IMR-90 (cell line): ENCODE results near the gene PNPLA2. TPM values are rescaled to one million over a fixed set of nuclear protein-coding genes. Genes with fewer than 3 reads are reported as not detected.

Experiments used
- ATAC-seq: fragments of 200-7000 bp; cut with Tn5 transposase; 2 replicates; pipeline ENCODE4 v1.9.1; 2020; ENCODE audit warnings: low read depth, mild to moderate bottlenecking, moderate library complexity
- BruUV-seq: library from RNA; stranded (reverse); fragments of 400-500 nt; replicated peaks from 2 replicates; lab custom pipeline; 2021; lab: Mats Ljungman, UMichigan
- CTCF ChIA-PET: fragments of 300-600 bp; formaldehyde crosslinking; extraction: SDS; loops from one replicate; lab custom pipeline; 2021; ENCODE audit warnings: antibody characterized with exemption; lab: Yijun Ruan, JAX
- POLR2A ChIA-PET: fragments of 300-600 bp; sonication (Branson Sonifier 250); formaldehyde crosslinking; loops from one replicate; lab custom pipeline; 2022; ENCODE audit warnings: antibody characterized with exemption; ENCODE audit not compliant: unreplicated experiment; lab: Charles Lee
- DNase-seq: peaks from one replicate; pipeline ENCODE4 v3.0.0; 2013
- H2AFZ ChIP-seq: replicated peaks from 2 replicates; pipeline ENCODE3; 2013; ENCODE audit warnings: low read length, mild to moderate bottlenecking; ENCODE audit not compliant: poor library complexity
- H2AK5ac ChIP-seq: 2 replicates; pipeline ENCODE4 v1.6.1; 2013; ENCODE audit warnings: low read depth, low read length, inconsistent platforms
- H2AK9ac ChIP-seq: replicated peaks from 2 replicates; pipeline ENCODE3; 2013; ENCODE audit warnings: mild to moderate bottlenecking, low read depth, low read length, moderate library complexity; ENCODE audit not compliant: poor library complexity
- H2BK120ac ChIP-seq: 2 replicates; pipeline ENCODE4 v1.6.1; 2013; ENCODE audit warnings: low read depth, low read length, inconsistent platforms
- H2BK15ac ChIP-seq: 3 replicates; pipeline ENCODE4 v1.6.1; 2013; ENCODE audit warnings: low read depth, low read length, inconsistent platforms
- H2BK20ac ChIP-seq: 2 replicates; pipeline ENCODE4 v1.6.1; 2013; ENCODE audit warnings: low read depth, mild to moderate bottlenecking, inconsistent platforms, low read length, moderate library complexity
- H2BK5ac ChIP-seq: 2 replicates; pipeline ENCODE4 v1.6.1; 2013; ENCODE audit warnings: mild to moderate bottlenecking, low read depth, low read length, inconsistent platforms; ENCODE audit not compliant: poor library complexity, severe bottlenecking
- H3K14ac ChIP-seq: replicated peaks from 2 replicates; pipeline ENCODE4 v1.6.1; 2013; ENCODE audit warnings: low read depth, low read length, inconsistent platforms
- H3K18ac ChIP-seq: 2 replicates; pipeline ENCODE4 v1.6.1; 2013; ENCODE audit warnings: low read depth, low read length, control low read depth
- H3K23ac ChIP-seq: 2 replicates; pipeline ENCODE4 v1.6.1; 2013; ENCODE audit warnings: low read depth, low read length, inconsistent platforms
- H3K27ac ChIP-seq: 2 replicates; pipeline ENCODE4 v1.5.1; 2013; ENCODE audit warnings: mild to moderate bottlenecking, control low read depth, low read length; ENCODE audit not compliant: insufficient read depth
- H3K27me3 ChIP-seq: 2 replicates; pipeline ENCODE4 v1.6.1; 2013; ENCODE audit warnings: low read length; ENCODE audit not compliant: control insufficient read depth, insufficient read depth
- H3K36me3 ChIP-seq: 2 replicates; pipeline ENCODE4 v1.6.1; 2013; ENCODE audit warnings: low read length, mixed read lengths; ENCODE audit not compliant: control insufficient read depth, insufficient read depth
- H3K4ac ChIP-seq: 2 replicates; pipeline ENCODE4 v1.6.1; 2013; ENCODE audit warnings: low read depth, low read length, inconsistent platforms
- H3K4me1 ChIP-seq: 2 replicates; pipeline ENCODE4 v1.6.1; 2013; ENCODE audit warnings: low read length, mixed read lengths; ENCODE audit not compliant: control insufficient read depth, insufficient read depth
- H3K4me2 ChIP-seq: 2 replicates; pipeline ENCODE4 v1.6.1; 2013; ENCODE audit warnings: low read depth, mild to moderate bottlenecking, control low read depth, low read length, moderate library complexity
- H3K4me3 ChIP-seq: 2 replicates; pipeline ENCODE4 v1.5.1; 2013; ENCODE audit warnings: low read depth, mild to moderate bottlenecking, control low read depth, low read length, moderate library complexity; ENCODE audit not compliant: insufficient read depth
- H3K56ac ChIP-seq: 2 replicates; pipeline ENCODE4 v1.6.1; 2013; ENCODE audit warnings: low read length, inconsistent platforms; ENCODE audit not compliant: insufficient read depth; ENCODE audit errors: extremely low read depth
- H3K79me1 ChIP-seq, 2 experiments: 2 replicates each; pipeline ENCODE4 v1.6.1; 2013; ENCODE audit warnings: low read length in 2 of 2, inconsistent platforms in 1 of 2, low read depth in 1 of 2
- H3K9ac ChIP-seq: 2 replicates; pipeline ENCODE4 v1.6.1; 2013; ENCODE audit warnings: low read depth, low read length, control low read depth
- H3K9me1 ChIP-seq: 2 replicates; pipeline ENCODE4 v1.6.1; 2013; ENCODE audit warnings: low read length, inconsistent platforms; ENCODE audit not compliant: insufficient read depth
- H3K9me3 ChIP-seq: 2 replicates; pipeline ENCODE4 v1.6.1; 2013; ENCODE audit warnings: low read length; ENCODE audit not compliant: control insufficient read depth, insufficient read depth
- H4K20me1 ChIP-seq: 2 replicates; pipeline ENCODE4 v1.6.1; 2013; ENCODE audit warnings: low read length, inconsistent platforms; ENCODE audit not compliant: insufficient read depth
- H4K5ac ChIP-seq: 2 replicates; pipeline ENCODE4 v1.6.1; 2013; ENCODE audit warnings: mild to moderate bottlenecking, low read depth, low read length, control low read depth
- H4K8ac ChIP-seq, 2 experiments: 2 replicates each; pipeline ENCODE4 v1.6.1; 2013; ENCODE audit warnings: low read depth in 2 of 2, low read length in 2 of 2, control low read depth in 1 of 2, inconsistent platforms in 1 of 2
- H4K91ac ChIP-seq: 2 replicates; pipeline ENCODE4 v1.6.1; 2013; ENCODE audit warnings: low read depth, low read length, inconsistent platforms; ENCODE audit not compliant: insufficient read depth
- BHLHE40 ChIP-seq: fragments of 150-350 bp; IDR thresholded peaks from 2 replicates; pipeline ENCODE4 v1.6.1; 2016; ENCODE audit warnings: mild to moderate bottlenecking, low read depth, low read length
- CEBPB ChIP-seq: IDR thresholded peaks from 2 replicates; pipeline ENCODE4 v1.6.1; 2012; ENCODE audit warnings: low read depth, low read length, improper control_type of control experiment
- CHD1 ChIP-seq: IDR thresholded peaks from 2 replicates; pipeline ENCODE4 v1.6.1; 2012; ENCODE audit warnings: low read depth, low read length, improper control_type of control experiment
- FOS ChIP-seq: fragments of 150-350 bp; IDR thresholded peaks from 2 replicates; pipeline ENCODE4 v1.6.1; 2016; ENCODE audit warnings: low read depth, low read length
- MAZ ChIP-seq: IDR thresholded peaks from 2 replicates; pipeline ENCODE4 v1.6.1; 2012; ENCODE audit warnings: low read depth, mild to moderate bottlenecking, low read length, improper control_type of control experiment, moderate library complexity, borderline replicate concordance
- MXI1 ChIP-seq: IDR thresholded peaks from 2 replicates; pipeline ENCODE4 v1.6.1; 2012; ENCODE audit warnings: low read depth, mild to moderate bottlenecking, low read length, moderate library complexity, borderline replicate concordance
- NFE2L2 ChIP-seq: fragments of 150-350 bp; IDR thresholded peaks from 2 replicates; pipeline ENCODE4 v1.6.1; 2016; ENCODE audit warnings: low read depth, mild to moderate bottlenecking, low read length
- POLR2A ChIP-seq: IDR thresholded peaks from 2 replicates; pipeline ENCODE4 v1.6.1; 2012; ENCODE audit warnings: mild to moderate bottlenecking, low read depth, low read length
- WGBS, 2 experiments: methylation state at CpG; one replicate each; pipeline versions ENCODE4 v1.1.5 to v1.1.7; 2013; ENCODE audit warnings: missing lambda C conversion rate in 2 of 2; ENCODE audit not compliant: insufficient read length in 1 of 2; ENCODE audit errors: extremely low coverage in 2 of 2; 5-methylcytosine and 5-hydroxymethylcytosine counted together
- dilution Hi-C: fragments of 300-500 bp; cut with HindIII; formaldehyde crosslinking; loops from one replicate; pipeline ENCODE4 v1.14.3; 2018; ENCODE audit warnings: low sequenced_read_pairs; ENCODE audit not compliant: unreplicated experiment
- in situ Hi-C: fragments of 300-500 bp; cut with MboI; formaldehyde crosslinking; loops from 3 replicates; pipeline ENCODE4 v1.14.3; 2019; ENCODE audit warnings: low sequenced_read_pairs, inconsistent platforms, mixed read lengths
- intact Hi-C: fragments of 100-400 bp; cut with micrococcal nuclease; formaldehyde crosslinking; loops from 2 replicates; pipeline ENCODE4 v1.10.0; 2022
- polyA plus RNA-seq, 3 experiments: library from polyadenylated mRNA; depleted of rRNA; stranded (reverse); fragments of >200 nt; gene quantifications; 2 replicates each; pipeline ENCODE4 v1.2.3, GENCODE V29; 2012; ENCODE audit warnings: low replicate concordance in 1 of 3
- total RNA-seq: library from RNA; depleted of rRNA; stranded (reverse); fragments of >200 nt; gene quantifications from 2 replicates; pipeline ENCODE4 v1.2.3, GENCODE V29; 2012
- TF ChIP-seq, protein P1 (sequence below): fragments of 150-350 bp; IDR thresholded peaks from 2 replicates; pipeline ENCODE4 v1.6.1; 2017; ENCODE audit warnings: mild to moderate bottlenecking, antibody characterized with exemption, low read length, low read depth

PNPLA2 gene
- total and polyA plus RNA-seq, 2 of the 4 experiments (the other 2 are of a cell fraction): 7.0 to 94.3 TPM

DNA sequence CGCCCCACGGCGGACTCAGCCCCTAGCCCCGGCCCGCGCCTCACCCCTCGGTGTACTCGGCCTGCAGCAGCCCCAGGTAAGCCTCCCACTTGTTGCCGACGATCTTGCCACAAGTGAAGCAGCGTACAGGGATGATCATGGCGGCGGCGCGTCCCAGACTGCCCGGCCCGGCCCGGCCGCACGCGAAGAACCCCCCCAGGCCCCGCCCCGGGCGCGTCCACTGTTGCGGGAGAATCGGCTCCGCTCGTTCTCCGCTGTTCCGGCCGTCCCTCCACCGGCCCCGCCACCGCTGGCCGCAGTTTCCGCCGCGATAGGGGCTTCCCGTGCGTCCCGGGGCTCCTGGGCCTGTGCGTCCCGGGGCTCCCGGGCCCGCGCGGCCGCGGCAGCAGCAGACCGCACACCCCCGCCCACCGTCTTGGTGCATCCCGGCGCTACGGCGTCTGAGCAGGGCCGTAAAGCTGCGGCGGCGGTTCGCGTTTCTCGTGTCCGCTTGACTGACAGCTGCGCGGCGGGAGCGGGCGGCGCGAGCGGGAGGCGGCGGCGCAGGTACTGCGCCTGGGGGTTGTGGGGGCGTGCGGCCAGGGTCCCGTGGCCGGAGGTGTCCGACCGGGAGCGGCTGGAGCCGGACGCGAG, 23.8 kb downstream of the PNPLA2 start, which contains the start of the genes POLR2L and TSPAN4:
TSS of gene POLR2L (minus strand) at position 160 of the 633 bp plus-strand sequence. CDS start at position 139, 21 bp downstream.
TSS of gene TSPAN4 (plus strand) at position 483 of the 633 bp plus-strand sequence. CDS start 7,453 bp downstream, outside the sequence.
- TF ChIP-seq NFE2L2 (no peak), MXI1 (peak; percentile 99), BHLHE40 (peak; percentile 94), FOS (no peak), CEBPB (no peak), CHD1 (peak; percentile 62; the same call in 1 of the 2 replicates), POLR2A (peak; percentile 97), MAZ (peak; percentile 75; the same call in 1 of the 2 replicates)
- TF ChIP-seq, protein P1, sequence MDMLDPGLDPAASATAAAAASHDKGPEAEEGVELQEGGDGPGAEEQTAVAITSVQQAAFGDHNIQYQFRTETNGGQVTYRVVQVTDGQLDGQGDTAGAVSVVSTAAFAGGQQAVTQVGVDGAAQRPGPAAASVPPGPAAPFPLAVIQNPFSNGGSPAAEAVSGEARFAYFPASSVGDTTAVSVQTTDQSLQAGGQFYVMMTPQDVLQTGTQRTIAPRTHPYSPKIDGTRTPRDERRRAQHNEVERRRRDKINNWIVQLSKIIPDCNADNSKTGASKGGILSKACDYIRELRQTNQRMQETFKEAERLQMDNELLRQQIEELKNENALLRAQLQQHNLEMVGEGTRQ: peak; percentile 4; the same call in 1 of the 2 replicates
- Histone ChIP-seq H3K27me3 (no peaks in the 10 kb centered on the region), H2BK15ac (peak within 1 kb of the TSS; percentile 35; the same call in 1 of the 3 replicates), H2BK120ac (peak within 1 kb of the TSS; percentile 95), H4K5ac (peak within 1 kb of the TSS; percentile 85), H3K56ac (peak within 1 kb of the TSS; percentile 92), H3K4ac (peak within 1 kb of the TSS; percentile 96), H3K4me1 (peaks cover 35% of the 10 kb centered on the region), H3K9me1 (peaks cover 19% of the 10 kb centered on the region), H4K8ac (peak within 1 kb of the TSS; percentile 77 to 91), H3K79me1 (peaks cover 23 to 70% of the 10 kb centered on the region in 2 experiments; a peak in 3 of 4 replicates), H2AFZ (peak within 1 kb of the TSS; percentile 91), H4K20me1 (peaks cover 52% of the 10 kb centered on the region), H3K36me3 (peaks cover 38% of the 10 kb centered on the region), H3K9me3 (no peaks in the 10 kb centered on the region), H3K18ac (peak within 1 kb of the TSS; percentile 88), H2AK5ac (peak within 1 kb of the TSS; percentile 97), H2BK20ac (peak within 1 kb of the TSS; percentile 60; the same call in 1 of the 2 replicates), H2BK5ac (peak within 1 kb of the TSS; percentile 100), H3K23ac (peak within 1 kb of the TSS; percentile 80), H2AK9ac (peak within 1 kb of the TSS; percentile 99), H3K9ac (peak within 1 kb of the TSS; percentile 90), H3K14ac (peak within 1 kb of the TSS; percentile 80), H3K4me2 (peak within 1 kb of the TSS; percentile 87), H4K91ac (peak within 1 kb of the TSS; percentile 96), H3K4me3 (peak within 1 kb of the TSS; percentile 98), H3K27ac (peak within 1 kb of the TSS; percentile 98)
- DNase-seq: peak; percentile 84
- no TSS peak for BruUV-seq
- intact Hi-C loops: loop anchor here (10.0 kb wide), 1 partner anchor 212 kb away; no protein-coding TSS in a partner anchor
- ChIA-PET CTCF (interaction anchor here (0.9 kb wide), 1 partner anchor 8 kb away, joined by 3 read pairs; no protein-coding TSS in a partner anchor), POLR2A (interaction anchor here (0.6 to 1.0 kb wide), 3 partner anchors 8 to 39 kb away, joined by 3 to 4 read pairs (median 3); partner anchors contain the start of gene CD151)
- WGBS, 2 experiments: 0% methylated on average over 44 of the region's 87 CpGs; no CpG with 5 or more reads in 1 of the 2 experiments
- peak; percentile 34 for ATAC-seq
- in situ Hi-C loops: no loop called here
- dilution Hi-C loops: no loop called here
